ENCODE results near the gene CCDC34.
"Not testable (repeated sequence)": the region's sequence is repeated elsewhere in the genome, so short reads cannot be mapped to it uniquely, and the experiment has no call there.

CCDC34 gene

DNA sequence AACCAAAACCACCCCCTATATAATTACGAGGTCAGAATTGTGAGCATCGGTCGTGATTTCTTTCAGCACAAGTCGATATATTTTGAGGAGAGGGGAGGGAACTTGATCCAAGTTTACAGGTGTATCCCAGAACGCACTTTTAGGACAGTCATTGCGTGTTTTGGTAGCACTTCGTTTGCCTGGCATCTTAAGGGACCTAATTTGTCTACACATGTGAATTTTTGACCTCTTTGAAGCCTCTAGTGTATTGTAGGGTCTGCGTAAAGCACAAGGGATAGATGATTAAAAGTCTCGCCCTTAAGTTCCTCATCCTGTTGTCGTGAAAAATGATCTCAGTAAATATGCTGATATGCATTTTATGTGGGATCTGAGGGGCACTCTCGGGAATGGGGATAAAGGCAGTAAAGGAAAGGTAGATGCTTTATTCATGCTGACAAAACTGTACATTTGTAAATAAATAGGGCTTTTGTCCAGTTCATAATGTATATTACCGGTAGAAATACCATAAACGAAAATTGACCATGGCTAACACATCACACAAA is 632 bp upstream of the CCDC34 start:
- DNase-seq (ENCODE audit: low read depth in 3 of 3) = no peak

DNA sequence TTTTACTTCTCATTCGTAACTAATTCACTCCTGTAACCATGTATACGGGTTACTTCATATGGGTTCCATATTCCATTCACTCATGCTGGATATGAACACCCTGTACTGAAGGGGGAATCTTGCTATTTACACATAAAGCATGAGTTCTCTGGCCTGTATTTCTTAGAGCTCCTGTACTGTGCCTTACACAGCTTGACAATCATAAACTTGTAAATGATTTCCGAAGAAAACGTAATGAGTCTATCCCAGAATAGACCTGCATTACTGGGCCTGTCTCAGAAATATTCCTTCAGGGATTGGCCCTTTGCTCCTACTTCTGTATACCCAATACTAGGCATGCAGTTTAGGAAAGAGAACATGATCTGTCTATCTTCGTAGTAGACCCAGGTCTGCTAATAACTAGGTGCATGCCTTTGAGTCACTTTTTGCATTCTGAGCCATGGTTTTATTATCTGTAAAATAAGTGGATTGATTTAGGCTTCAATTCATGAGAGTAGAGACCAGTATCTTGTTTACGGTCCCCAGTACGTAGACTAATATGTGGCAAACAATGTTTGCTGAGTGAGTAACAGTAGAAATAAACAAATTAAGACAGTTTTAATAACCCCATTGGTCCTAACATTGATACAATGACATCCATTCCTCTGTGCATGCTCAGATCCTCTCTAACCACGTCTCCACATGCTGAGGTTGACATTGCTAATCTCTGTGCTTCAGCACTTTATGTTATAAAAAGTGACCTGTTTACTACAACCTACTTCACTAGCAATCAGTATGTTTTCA is 1.2 kb downstream of the CCDC34 start:
- DNase-seq (ENCODE audit: low read depth in 3 of 3) = no peak

DNA sequence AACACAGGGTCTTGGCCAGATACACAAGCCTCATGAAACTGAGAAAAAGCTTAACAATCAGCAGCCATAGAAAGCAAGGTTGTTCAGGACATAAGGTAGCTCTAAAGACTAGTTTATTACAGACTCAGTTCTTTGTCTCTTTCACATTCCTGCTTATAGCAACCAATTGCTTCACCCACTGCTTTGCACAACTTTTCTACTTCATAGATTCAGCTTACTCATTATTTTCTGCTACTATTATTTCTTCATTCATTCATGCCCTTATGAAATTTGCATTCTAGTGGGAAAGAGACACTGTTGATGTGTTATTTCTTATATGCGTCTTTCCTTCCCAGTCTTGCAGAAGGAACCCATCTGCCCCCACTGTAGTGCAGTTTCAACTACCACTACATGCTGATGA is 4.7 kb downstream of the CCDC34 start:
- no peak for DNase-seq (ENCODE audit: low read depth in 3 of 3)

DNA sequence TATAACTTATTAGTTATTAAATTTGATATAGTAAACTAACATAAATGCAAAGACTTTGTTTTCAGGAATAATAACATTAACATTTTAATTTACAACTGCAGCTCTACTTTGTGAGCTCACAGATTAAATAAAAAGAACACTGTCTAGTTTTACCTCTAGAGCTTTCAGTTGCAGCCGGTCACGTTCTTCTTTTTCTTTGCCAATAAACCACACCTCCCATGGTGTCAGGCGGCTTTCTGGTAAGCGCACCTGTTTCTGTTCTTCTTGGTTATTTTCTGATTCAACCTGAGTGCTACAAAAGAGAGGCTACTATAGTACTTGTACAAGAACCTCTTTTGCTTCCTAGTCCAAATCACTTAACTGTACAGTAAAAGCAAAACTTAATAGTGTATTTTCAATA is 5.8 kb downstream of the CCDC34 start:
- no peak for DNase-seq (ENCODE audit: low read depth in 3 of 3)

DNA sequence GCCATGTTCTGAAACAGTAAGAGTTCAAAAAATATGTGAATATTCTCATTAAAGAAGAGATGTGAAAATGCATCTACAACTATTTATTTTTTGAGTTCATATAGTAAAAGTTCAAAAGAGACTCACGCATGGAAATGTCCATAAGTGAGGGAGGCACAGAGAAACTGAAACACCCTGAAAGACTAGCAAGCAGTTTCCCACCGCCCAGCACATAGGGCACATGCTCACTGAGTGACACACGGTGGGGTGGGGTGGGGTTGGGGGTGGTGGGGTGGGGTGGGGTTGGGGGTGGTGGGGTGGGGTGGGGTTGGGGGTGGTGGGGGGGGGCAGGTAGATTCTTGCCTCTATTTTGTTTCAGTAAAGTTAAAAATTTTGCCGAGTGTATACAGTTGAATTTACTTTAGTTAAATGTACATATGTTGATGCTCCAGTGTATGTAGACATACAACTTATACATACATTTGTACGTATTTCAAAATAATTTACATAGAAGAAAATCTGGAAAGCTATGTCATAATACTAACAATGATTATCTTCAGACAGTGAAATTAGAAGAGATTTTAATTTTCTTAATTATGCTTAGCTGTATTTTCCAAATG is 6.3 kb downstream of the CCDC34 start:
- no peak for DNase-seq (ENCODE audit: low read depth in 3 of 3)

DNA sequence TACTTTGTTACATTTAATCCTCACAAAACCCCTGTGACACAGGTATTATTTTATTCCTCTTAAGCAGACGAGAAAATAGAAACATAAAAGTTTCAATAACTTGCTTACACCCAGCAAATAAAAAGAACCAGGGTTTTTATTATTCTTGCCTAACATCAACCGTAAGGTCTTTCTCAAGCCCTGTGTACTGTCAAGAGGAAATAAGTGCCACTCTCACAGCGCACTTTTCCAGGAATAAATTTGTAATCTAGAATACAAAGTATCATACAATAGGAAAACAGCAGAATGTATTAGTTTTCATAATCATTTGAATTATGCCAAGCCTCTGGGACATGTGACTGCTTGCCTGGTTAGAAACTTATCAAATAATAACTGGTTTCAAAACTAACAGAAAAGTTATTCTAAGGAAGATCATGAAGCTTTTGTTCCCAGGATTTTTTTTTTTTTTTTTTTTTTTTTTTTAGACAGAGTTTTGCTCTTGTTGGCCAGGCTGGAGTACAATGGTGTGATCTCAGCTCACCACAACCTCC is 7.4 kb downstream of the CCDC34 start:
- no peak for DNase-seq (ENCODE audit: low read depth in 3 of 3)

DNA sequence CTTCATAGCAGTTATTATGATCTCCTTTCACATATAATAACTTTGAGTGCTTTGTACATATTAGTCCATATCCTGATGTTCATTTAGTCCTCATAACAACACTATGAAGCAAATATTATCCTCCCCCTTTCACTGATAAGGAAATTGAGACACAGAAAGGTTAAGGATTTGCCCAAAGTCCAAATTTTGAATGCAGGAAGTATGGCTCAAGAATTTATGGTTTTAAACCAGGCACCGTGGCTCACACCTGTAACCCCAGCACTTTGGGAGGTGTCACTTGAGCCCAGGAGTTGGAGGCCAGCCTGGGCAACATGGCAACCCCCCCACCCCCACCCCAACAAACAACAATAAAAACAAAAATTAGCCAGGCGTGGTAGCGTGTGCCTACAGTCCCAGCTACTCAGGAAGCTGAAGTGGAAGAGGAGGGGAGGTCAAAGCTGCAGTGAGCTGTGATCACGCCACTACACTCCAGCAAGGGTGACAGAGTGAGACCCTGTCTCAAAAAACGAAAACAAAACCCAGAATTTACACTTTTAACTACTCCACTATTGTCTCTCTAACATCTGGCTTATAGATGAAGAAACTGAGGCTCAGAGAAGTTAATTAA is 8.6 kb downstream of the CCDC34 start:
- DNase-seq (ENCODE audit: low read depth in 3 of 3) = no peak

DNA sequence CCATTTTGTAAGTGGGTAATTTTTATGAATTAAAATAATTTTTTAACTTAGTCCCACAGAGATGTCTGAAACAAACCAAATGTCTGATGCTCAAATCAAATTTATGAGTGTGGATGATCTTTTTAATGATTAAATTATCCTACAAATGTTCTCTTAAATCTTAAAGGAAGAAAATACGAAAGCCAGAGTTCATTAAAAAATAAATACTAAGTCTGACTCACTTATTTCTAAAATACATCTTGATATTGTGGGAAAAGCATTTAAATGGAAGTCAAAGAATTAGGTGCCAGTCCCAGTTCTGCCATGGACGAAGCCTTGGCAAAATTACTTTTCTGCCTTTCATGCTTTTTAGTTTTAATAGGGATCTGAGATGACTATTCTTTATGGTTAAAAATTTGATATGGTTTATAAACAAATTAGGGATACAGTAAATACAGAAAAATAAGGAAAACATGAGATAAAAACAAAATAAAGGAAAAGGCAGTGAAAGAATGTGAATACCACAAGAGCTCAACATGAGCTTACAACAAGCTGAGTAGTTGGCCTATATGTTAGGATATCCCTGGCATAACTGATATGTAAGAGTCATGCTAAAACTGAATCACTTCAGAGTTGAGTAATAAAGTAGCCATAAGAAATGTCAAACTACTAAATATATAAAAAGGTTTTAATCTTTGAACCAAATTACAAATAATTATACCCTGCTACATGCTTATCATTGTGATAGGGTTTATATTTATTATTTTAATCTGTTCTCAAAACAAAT is 9.2 kb downstream of the CCDC34 start:
- DNase-seq (ENCODE audit: low read depth in 3 of 3) = no peak

DNA sequence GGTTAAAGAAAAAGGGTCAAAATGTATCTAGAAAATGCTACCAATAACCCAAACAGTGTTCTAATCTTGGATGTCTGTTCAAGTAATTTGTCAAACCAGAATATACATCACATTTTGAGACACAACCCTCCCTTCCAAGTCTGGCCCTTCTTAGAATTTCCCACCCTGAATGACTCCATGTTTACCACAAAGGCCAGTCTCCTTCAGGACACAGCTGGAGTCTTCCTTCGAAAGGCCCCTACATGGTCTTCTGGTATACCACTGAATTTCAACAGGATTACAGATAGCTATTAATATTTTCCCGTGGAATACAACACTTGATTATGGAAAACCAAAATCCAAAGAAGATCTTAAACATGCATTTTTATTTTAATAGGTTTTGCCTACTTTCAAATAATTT is 10.2 kb downstream of the CCDC34 start:
- DNase-seq (ENCODE audit: low read depth in 3 of 3) = no peak

DNA sequence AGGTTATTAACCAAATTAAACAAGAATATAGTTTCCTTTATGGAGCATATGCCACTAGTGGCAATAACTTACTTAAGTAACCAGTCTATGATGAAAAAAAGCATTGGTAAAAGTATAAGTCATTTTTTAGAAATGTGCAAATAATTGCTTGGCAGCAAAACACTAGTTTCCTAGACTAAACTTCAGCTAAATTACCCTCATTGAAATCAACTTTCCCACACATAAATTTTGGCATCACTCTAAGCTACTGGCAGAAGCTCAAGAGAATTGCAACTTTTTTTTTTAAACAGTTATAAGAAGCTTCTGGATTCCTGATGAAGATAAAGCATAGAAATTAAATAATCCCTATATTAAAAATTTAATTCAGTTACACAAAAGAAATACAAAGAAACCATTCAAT is 12.5 kb downstream of the CCDC34 start:
- no peak for DNase-seq (ENCODE audit: low read depth in 3 of 3)

DNA sequence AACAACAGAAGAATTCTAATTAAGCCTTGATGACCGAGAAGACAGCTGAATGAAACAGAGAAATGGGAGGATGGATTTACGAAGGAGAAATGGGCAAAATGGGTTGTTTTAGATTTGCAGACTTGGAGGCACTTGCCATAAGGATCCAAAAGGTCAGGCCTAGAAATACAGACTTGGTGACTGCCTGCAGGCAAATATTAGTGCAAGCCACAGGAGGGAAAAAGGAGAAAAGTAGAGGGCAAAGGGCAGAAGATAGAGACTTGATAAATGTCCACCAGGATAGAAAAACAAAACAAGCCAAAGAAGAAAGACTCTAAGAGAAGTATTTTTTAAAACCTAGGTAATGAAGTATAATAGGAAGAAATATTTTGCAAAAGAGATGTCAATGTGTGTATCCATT is 13.1 kb downstream of the CCDC34 start:
- no peak for DNase-seq (ENCODE audit: low read depth in 3 of 3)

DNA sequence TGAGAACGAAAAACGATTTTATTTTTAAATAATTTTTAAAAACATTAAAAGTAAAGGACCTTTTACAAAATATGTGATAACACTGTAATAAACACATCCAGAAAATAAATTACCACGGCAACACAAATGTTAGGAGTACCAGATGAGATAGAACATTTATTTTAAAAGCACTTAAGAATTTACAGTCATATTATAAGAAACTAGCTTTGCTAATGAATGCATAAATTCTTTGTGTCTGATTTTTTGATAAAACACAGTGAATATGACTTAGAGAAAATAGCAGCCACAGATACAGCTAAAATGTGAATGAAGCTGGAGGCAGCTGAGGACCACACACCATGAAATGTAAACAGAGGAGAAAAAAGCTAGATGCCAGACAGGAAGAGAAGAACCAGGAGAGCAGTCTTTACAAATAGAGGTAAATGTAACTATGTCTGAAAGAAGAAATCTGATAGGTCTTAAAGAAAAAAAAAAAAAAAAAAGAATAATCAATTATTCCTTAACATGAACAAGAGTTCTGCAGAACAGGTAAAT is 14.6 kb downstream of the CCDC34 start:
- DNase-seq (ENCODE audit: low read depth in 3 of 3) = no peak

DNA sequence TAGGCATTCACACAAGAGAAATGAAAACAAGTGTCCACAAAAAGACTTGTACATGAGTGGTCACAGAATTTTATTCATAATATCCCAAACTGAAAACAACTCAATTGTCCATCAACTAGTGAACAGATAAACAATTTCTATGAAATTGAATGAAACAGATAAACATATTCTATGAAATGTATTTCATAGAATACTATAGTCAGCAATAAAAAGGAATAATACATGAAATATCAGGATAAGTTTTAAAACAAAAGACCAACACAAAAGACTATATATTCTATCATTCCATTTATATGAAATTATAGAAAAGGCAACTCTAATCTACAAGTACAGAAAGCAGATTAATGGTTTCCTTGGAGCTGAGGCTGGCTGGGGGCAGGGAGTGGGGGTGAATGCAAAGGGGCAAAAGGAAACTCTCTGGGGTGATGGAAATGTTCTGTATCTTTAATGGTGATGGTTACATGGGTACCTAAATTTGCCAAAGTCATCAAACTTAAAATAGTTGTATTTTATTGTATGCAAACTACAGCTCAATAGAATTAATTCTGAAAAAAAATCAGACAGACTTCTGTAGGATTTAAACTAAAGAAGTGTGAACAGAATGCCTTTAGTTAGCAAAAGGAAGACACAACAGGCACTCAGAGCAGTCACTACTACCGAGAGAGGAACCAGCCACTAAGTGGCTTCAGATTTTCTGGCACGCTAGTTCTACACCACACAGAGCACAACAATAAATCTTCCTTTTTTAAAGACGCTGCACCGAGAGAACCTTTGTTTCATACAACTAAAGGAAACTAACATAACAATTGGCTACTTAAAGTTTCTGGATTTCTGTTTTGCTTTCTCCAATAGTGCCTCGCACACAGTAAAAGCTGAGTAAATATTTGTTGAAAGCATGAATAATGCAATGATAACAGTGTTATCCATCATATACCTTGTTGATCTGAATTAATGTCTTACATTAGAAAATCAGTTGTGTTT is 15.4 kb downstream of the CCDC34 start:
- DNase-seq (ENCODE audit: low read depth in 3 of 3) = no peak

DNA sequence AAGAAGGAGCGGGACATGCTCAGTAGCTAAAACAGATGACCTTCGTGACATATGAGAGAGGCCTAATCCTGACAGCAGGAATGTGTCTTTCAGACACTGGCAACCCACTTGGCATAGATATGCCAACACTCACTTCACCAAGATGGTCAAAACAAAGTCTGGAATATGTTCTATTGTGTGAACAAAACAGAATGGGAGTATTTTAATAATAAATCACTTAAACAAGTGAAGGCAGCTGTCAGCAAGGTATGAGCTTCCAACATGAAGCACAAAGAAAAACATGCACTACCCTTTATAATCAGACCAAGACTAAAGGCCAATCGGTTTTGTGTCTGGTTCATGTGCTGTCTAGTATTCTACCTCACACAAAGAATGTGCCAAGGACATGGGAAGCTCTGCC is 23.1 kb downstream of the CCDC34 start:
- no peak for DNase-seq (ENCODE audit: low read depth in 3 of 3)

DNA sequence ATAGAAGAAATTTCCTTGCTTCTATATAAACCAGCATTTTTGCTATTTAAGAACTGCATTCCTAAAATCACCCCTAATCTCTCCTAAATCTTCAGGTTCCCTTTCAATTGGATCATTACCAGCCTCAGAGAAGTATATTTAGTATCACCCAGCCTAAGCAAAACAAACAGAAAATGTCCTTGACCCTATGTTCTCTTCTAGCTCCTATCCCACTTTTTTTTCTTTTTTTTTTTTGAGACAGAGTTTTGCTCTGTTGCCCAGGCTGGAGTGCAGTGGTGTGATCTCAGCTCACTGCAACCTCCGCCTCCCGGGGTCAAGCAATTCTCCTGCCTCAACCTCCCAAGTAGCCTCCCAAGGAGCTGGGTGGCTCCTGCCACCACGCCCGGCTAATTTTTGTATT is 28.3 kb downstream of the CCDC34 start:
- not testable (repeated sequence) for DNase-seq (ENCODE audit: low read depth in 3 of 3)

DNA sequence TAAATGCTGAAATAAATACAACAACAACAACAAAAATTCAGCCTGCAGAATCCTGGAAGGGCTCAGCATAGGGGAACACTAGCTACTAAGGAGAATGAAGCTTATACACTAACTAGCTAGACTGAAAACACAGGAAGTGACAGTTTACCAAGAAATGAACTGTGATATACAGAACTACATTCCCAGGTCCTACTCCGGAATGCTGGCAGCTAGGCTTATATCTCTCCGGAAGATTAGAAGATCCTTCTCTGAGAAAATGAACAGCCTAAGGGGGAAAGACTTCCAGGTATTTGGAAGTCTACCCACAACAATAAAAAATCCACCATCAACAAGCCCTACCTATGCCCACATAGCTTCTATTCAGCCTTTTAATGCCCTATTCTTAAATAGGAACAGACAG is 31.0 kb downstream of the CCDC34 start:
- DNase-seq (ENCODE audit: low read depth in 3 of 3) = no peak

DNA sequence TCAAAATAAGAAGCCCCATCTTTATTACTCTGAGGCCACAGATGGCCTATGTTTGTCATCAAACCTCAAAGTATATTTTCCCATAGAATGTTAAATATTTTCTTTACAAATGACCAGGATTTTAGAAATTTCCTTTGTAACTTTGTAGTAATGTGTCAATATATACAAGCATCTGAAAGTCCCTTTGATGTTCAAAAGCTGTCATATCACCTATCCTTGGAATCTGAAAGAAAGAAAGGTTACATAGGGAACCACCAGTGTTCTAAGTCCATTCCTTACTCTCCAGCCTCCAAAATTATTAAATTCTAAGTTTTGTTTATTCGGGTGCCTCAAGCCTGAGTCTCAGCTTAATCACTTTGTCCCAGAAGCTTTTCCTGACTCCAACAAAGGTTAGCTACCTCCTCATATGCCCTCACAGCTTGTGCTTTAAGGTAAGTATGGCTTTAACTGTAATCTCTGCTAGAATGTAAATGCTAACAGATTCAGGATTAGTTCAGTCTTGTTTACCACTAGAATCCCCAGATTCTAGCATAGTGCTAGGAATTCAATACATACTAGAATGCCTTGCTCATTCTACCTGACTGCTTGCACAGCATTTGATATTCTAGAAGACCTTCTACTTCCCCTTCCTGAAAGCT is 32.3 kb downstream of the CCDC34 start:
- no peak for DNase-seq (ENCODE audit: low read depth in 3 of 3)

DNA sequence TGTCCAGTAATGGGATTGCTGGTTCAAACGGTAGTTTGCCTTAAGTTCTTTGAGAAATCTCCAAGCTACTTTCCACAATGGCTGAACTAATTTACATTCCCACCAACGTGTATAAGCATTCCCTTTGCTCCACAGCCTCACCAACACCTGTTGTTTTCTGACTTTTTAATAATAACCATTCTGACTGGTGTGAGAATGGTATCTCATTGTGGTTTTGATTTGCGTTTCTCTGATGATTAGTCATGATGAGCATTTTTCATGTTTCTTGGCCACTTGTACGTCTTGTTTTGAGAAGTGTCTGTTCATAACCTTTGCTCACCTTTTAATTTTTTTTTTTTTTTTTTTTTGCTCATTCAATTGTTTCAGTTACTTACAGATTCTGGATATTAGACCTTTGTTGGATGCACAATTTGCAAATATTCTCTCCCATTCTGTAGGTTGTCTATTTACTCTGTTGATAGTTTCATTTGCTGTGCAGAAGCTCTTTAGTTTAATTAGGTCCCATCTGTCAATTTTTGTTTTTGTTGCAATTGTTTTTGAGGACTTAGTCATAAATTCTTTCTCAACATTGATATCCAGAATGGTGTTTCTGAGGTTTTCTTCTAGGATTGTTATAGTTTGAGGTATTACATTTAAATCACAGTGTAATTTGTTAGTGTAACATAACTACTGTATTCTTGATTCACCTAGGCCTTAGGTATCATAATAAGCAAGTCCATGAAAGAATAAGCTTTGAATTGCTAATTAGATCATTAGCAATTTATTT is 33.0 kb downstream of the CCDC34 start:
- DNase-seq (ENCODE audit: low read depth in 3 of 3) = no peak

DNA sequence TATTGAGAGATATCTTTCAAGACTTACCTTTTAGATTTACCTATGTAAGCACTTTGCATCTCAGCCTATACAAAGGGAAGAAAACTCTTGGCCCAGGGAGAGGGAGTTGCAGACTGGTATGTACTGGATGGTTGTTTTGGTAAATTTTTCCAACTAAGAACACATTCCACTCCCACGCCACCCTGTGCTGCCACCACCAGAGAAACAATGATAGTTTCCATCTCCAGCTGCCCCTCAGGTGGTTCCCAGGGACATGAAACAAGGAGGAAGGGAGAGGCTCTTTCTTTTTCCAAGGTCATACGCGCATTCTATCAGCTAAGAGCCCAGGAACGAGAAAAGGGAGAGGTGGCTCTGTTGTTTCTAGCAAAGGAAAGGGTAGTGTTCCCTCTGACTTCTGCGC is 34.4 kb downstream of the CCDC34 start:
- DNase-seq (ENCODE audit: low read depth in 3 of 3) = no peak

All from stimulated activated CD4-positive, alpha-beta T cell treated with anti-CD3 and anti-CD28 coated beads, TNF-alpha, amount 100 ng/mL, for 48 hours (primary cell).